Uterus (tissue), 2 donors: ENCODE measurements around the gene SHMT1.

ENCODE experiments used
- POLR2A ChIP-seq, 2 donors: fragments of 450-650 bp; IDR thresholded peaks; one replicate each; pipeline ENCODE4 v1.6.1; 2016; ENCODE audit warnings: antibody characterized with exemption in 2 of 2, mild to moderate bottlenecking in 1 of 2, moderate library complexity in 1 of 2
- TF ChIP-seq, protein P1 (sequence below), 4 experiments: fragments of 200-600 bp in 2 of 4; fragments of 450-650 bp in 2 of 4; sonication (generic) in 2 of 4; IDR thresholded peaks; one replicate each; pipeline ENCODE4 v1.5.1; 2016 to 2019; ENCODE audit warnings: antibody characterized with exemption in 4 of 4, mild to moderate bottlenecking in 2 of 4, moderate library complexity in 1 of 4

DNA sequence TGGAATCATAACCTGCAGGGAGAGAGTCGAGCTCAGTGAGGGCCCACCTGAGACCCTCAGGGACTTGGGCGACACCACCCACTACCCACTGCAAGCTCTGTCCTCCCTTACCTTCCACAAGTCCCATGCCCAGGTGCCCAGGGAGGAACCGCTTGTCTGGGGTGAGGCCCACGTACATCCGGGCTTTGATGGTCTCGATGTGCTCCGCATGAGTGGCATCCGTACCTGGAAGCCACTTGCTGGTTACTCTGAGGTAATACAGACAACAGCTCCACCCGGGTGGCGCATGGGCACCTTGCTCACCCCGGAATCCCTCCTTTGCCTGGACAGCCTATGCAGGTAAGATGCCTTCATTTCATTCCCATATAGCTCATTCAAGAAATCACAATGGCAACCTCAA is 78.1 kb downstream of the SHMT1 start:
- TF ChIP-seq POLR2A (IDR thresholded peaks at IDR 0.05) = no peak
- TF ChIP-seq, protein P1, sequence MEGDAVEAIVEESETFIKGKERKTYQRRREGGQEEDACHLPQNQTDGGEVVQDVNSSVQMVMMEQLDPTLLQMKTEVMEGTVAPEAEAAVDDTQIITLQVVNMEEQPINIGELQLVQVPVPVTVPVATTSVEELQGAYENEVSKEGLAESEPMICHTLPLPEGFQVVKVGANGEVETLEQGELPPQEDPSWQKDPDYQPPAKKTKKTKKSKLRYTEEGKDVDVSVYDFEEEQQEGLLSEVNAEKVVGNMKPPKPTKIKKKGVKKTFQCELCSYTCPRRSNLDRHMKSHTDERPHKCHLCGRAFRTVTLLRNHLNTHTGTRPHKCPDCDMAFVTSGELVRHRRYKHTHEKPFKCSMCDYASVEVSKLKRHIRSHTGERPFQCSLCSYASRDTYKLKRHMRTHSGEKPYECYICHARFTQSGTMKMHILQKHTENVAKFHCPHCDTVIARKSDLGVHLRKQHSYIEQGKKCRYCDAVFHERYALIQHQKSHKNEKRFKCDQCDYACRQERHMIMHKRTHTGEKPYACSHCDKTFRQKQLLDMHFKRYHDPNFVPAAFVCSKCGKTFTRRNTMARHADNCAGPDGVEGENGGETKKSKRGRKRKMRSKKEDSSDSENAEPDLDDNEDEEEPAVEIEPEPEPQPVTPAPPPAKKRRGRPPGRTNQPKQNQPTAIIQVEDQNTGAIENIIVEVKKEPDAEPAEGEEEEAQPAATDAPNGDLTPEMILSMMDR (IDR thresholded peaks at IDR 0.05) = no peak
